NT2/D1 (cell line): ENCODE measurements around the gene ZNF774.

Source experiments
- YY1 ChIP-seq: IDR thresholded peaks from 2 replicates; pipeline ENCODE4 v1.6.1; 2011; ENCODE audit not compliant: insufficient read length, insufficient read depth
- ZNF274 ChIP-seq: IDR thresholded peaks from 2 replicates; pipeline ENCODE4 v1.6.1; 2011; ENCODE audit warnings: mild to moderate bottlenecking, low read depth, low read length

GRCh38 chr15:90349821-90350220, 2.3 kb upstream of the ZNF774 start:
- TF ChIP-seq ZNF274 (no peak), YY1 (no peak)
